Measurements from ENCODE around the gene DNAJC27. TPM values are rescaled to one million over a fixed set of nuclear protein-coding genes. Genes with fewer than 3 reads are reported as not detected.

Gene DNAJC27
- total and polyA plus RNA-seq, 9 of the 15 experiments (the other 6 are each of a cell fraction or from before 2014, with no cell fraction given): 0.53 to 5.9 (median 3.0) TPM

GRCh38 chr2:24919037-24919505 lies 52.7 kb downstream of the DNAJC27 start (continued):
- no peak for TF ChIP-seq NEUROD1 (IDR thresholded peaks at IDR 0.05; ENCODE audit: borderline replicate concordance, low read depth, low read length, partially characterized antibody)
- no peak for TF ChIP-seq ZFP36 (IDR thresholded peaks at IDR 0.05; ENCODE audit: low read depth, low read length, partially characterized antibody)
- TF ChIP-seq MTF1 (CRISPR knock-in tag; IDR thresholded peaks at IDR 0.05; ENCODE audit: borderline replicate concordance): no peak
- TF ChIP-seq KAT7 (CRISPR knock-in tag; IDR thresholded peaks at IDR 0.05; ENCODE audit: borderline replicate concordance): no peak
- TF ChIP-seq GABPA (tag; conservative IDR thresholded peaks at IDR 0.05; ENCODE audit: low read depth): no peak
- TF ChIP-seq ZNF407 (IDR thresholded peaks at IDR 0.05; ENCODE audit: low read depth): no peak
- TF ChIP-seq ZNF551 (CRISPR knock-in tag; IDR thresholded peaks at IDR 0.05): no peak
- no peak for TF ChIP-seq IRF2 (CRISPR knock-in tag; IDR thresholded peaks at IDR 0.05)
- no peak for TF ChIP-seq DEAF1 (CRISPR knock-in tag; IDR thresholded peaks at IDR 0.05)
- TF ChIP-seq KDM1A (IDR thresholded peaks at IDR 0.05): no peak
- TF ChIP-seq COPS2 (conservative IDR thresholded peaks at IDR 0.05): no peak
- TF ChIP-seq ARHGAP35 (IDR thresholded peaks at IDR 0.05; ENCODE audit: partially characterized antibody): no peak
- TF ChIP-seq NCOA2 (IDR thresholded peaks at IDR 0.05; ENCODE audit: partially characterized antibody in 2 of 2): no peak
- TF ChIP-seq MEF2A (IDR thresholded peaks at IDR 0.05; ENCODE audit: control insufficient read depth, low read depth, low read length): no peak
- no peak for TF ChIP-seq SNRNP70 (optimal IDR thresholded peaks at IDR 0.05; ENCODE audit: low read depth, low read length)
- TF ChIP-seq PTRF (tag; IDR thresholded peaks at IDR 0.05): no peak
- no peak for TF ChIP-seq NR2F6 (CRISPR knock-in tag; IDR thresholded peaks at IDR 0.05)
- no peak for TF ChIP-seq BMI1 (IDR thresholded peaks at IDR 0.05; ENCODE audit: low read length)
- TF ChIP-seq TBL1XR1 (IDR thresholded peaks at IDR 0.05; ENCODE audit: low read length in 2 of 2): no peak
- no peak for TF ChIP-seq ZNF324 (CRISPR knock-in tag; IDR thresholded peaks at IDR 0.05)

All from K562 (cell line).